ENCODE results near the gene NOP10.

- TF ChIP-seq MYC (IDR thresholded peaks at IDR 0.05; ENCODE audit: low read depth, low read length) (no peak), CTCF (IDR thresholded peaks at IDR 0.05; ENCODE audit: low read depth, low read length) (no peak)
Measured at GRCh38 chr15:34362047-34362773, 19.3 kb upstream of the NOP10 start.
